Measurements from ENCODE around the gene DEFB123. TPM values are rescaled to one million over a fixed set of nuclear protein-coding genes. Genes with fewer than 3 reads are reported as not detected.

The DEFB123 gene
- total RNA-seq, 1 experiment from 2014 or later, result not detected

GRCh38 chr20:31406115-31406514 is 34.3 kb upstream of the DEFB123 start, which contains the start of gene DEFB121:
DEFB121 (minus strand) TSS chr20:31406215; CDS start chr20:31406152, 63 bp downstream.
- no TSS peak for BruUV-seq (replicated peaks)
- CTCF ChIA-PET, result interaction anchor here (0.6 to 3.4 kb wide), 4 partner anchors 54 to 97 kb away, joined by 3 to 22 read pairs (median 4); no protein-coding TSS in a partner anchor
- H3K36me3 Mint-ChIP-seq (ENCODE audit: insufficient read depth, unreplicated experiment), result no peaks in the 10 kb centered on the region
- TF ChIP-seq, protein P1, sequence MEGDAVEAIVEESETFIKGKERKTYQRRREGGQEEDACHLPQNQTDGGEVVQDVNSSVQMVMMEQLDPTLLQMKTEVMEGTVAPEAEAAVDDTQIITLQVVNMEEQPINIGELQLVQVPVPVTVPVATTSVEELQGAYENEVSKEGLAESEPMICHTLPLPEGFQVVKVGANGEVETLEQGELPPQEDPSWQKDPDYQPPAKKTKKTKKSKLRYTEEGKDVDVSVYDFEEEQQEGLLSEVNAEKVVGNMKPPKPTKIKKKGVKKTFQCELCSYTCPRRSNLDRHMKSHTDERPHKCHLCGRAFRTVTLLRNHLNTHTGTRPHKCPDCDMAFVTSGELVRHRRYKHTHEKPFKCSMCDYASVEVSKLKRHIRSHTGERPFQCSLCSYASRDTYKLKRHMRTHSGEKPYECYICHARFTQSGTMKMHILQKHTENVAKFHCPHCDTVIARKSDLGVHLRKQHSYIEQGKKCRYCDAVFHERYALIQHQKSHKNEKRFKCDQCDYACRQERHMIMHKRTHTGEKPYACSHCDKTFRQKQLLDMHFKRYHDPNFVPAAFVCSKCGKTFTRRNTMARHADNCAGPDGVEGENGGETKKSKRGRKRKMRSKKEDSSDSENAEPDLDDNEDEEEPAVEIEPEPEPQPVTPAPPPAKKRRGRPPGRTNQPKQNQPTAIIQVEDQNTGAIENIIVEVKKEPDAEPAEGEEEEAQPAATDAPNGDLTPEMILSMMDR (IDR thresholded peaks at IDR 0.05; ENCODE audit: unreplicated experiment), result no peak
- H3K27ac Mint-ChIP-seq (ENCODE audit: low read depth, unreplicated experiment), result no peak within 1 kb of the TSS
- DNase-seq (ENCODE audit: unreplicated experiment), result no peak
- intact Hi-C loops (cut with micrococcal nuclease), result no loop called here
- H3K9me3 Mint-ChIP-seq (ENCODE audit: unreplicated experiment), result no peaks in the 10 kb centered on the region
- no peaks in the 10 kb centered on the region for H3K4me1 Mint-ChIP-seq (ENCODE audit: insufficient read depth, unreplicated experiment)
- H3K4me3 Mint-ChIP-seq (ENCODE audit: unreplicated experiment), result no peak within 1 kb of the TSS
- H3K27me3 Mint-ChIP-seq (ENCODE audit: insufficient read depth, unreplicated experiment), result peaks cover 17% of the 10 kb centered on the region
- POLR2A ChIA-PET, result no interaction called here

GRCh38 chr20:31410011-31410410 is 30.4 kb upstream of the DEFB123 start:
- ChIA-PET CTCF (interaction anchor here (1.0 kb wide), 1 partner anchor 93 kb away, joined by 4 read pairs; no protein-coding TSS in a partner anchor), POLR2A (no interaction called here)
- intact Hi-C loops (cut with micrococcal nuclease), result no loop called here
- no TSS peak for BruUV-seq (replicated peaks)
- Mint-ChIP-seq H3K9me3 (ENCODE audit: unreplicated experiment) (no peaks in the 10 kb centered on the region), H3K4me1 (ENCODE audit: insufficient read depth, unreplicated experiment) (no peaks in the 10 kb centered on the region), H3K27ac (ENCODE audit: low read depth, unreplicated experiment) (no peak overlapping the region), H3K36me3 (ENCODE audit: insufficient read depth, unreplicated experiment) (no peaks in the 10 kb centered on the region), H3K27me3 (ENCODE audit: insufficient read depth, unreplicated experiment) (peaks cover 44% of the 10 kb centered on the region), H3K4me3 (ENCODE audit: unreplicated experiment) (no peak overlapping the region)
- DNase-seq (ENCODE audit: unreplicated experiment), result no peak
- TF ChIP-seq, protein P1 (IDR thresholded peaks at IDR 0.05; ENCODE audit: unreplicated experiment), result no peak

- H3K9me3 Mint-ChIP-seq (ENCODE audit: unreplicated experiment), result no peaks in the 10 kb centered on the region
- TF ChIP-seq, protein P1 (IDR thresholded peaks at IDR 0.05; ENCODE audit: unreplicated experiment), result no peak
These were observed 26.1 kb upstream of the DEFB123 start for GRCh38 chr20:31414381-31414780.

GRCh38 chr20:31415653-31416052 is 24.8 kb upstream of the DEFB123 start:
- H3K9me3 Mint-ChIP-seq (ENCODE audit: unreplicated experiment), result no peaks in the 10 kb centered on the region
- ChIA-PET POLR2A (no interaction called here), CTCF (interaction anchor here (0.7 to 5.1 kb wide), 4 partner anchors 8 to 142 kb away, joined by 3 to 95 read pairs (median 18); no protein-coding TSS in a partner anchor)
- H3K4me3 Mint-ChIP-seq (ENCODE audit: unreplicated experiment), result no peak overlapping the region
- peaks cover 51% of the 10 kb centered on the region for H3K27me3 Mint-ChIP-seq (ENCODE audit: insufficient read depth, unreplicated experiment)
- H3K36me3 Mint-ChIP-seq (ENCODE audit: insufficient read depth, unreplicated experiment), result no peaks in the 10 kb centered on the region
- DNase-seq (ENCODE audit: unreplicated experiment), result no peak
- BruUV-seq (replicated peaks), result no TSS peak
- intact Hi-C loops (cut with micrococcal nuclease), result no loop called here
- TF ChIP-seq, protein P1 (IDR thresholded peaks at IDR 0.05; ENCODE audit: unreplicated experiment), result no peak
- H3K4me1 Mint-ChIP-seq (ENCODE audit: insufficient read depth, unreplicated experiment), result no peaks in the 10 kb centered on the region
- no peak overlapping the region for H3K27ac Mint-ChIP-seq (ENCODE audit: low read depth, unreplicated experiment)

More at GRCh38 chr20:31414381-31414780, 26.1 kb upstream of the DEFB123 start:
- intact Hi-C loops (cut with micrococcal nuclease), result no loop called here
- ChIA-PET POLR2A (interaction anchor here (1.2 kb wide), 1 partner anchor 10 kb away, joined by 3 read pairs; no protein-coding TSS in a partner anchor), CTCF (interaction anchor here (0.5 to 5.1 kb wide), 18 partner anchors 9 to 362 kb away, joined by 3 to 95 read pairs (median 6); partner anchors contain the start of genes DEFB119 and DEFB123)
- Mint-ChIP-seq H3K36me3 (ENCODE audit: insufficient read depth, unreplicated experiment) (no peaks in the 10 kb centered on the region), H3K4me3 (ENCODE audit: unreplicated experiment) (no peak overlapping the region), H3K27me3 (ENCODE audit: insufficient read depth, unreplicated experiment) (peaks cover 40% of the 10 kb centered on the region), H3K4me1 (ENCODE audit: insufficient read depth, unreplicated experiment) (no peaks in the 10 kb centered on the region), H3K27ac (ENCODE audit: low read depth, unreplicated experiment) (no peak overlapping the region)
- no TSS peak for BruUV-seq (replicated peaks)
- DNase-seq (ENCODE audit: unreplicated experiment), result no peak
